Neural cell (in vitro differentiated cells): ENCODE measurements around the gene RPS6KA2. TPM values are rescaled to one million over a fixed set of nuclear protein-coding genes. Genes with fewer than 3 reads are reported as not detected.

ENCODE experiments used
- H2AFZ ChIP-seq: fragments of 200-600, 300-800 bp; sonication (generic), shearing (Covaris generic); 2 replicates; pipeline ENCODE4 v1.6.0; 2014; ENCODE audit warnings: low read depth, mild to moderate bottlenecking, antibody characterized with exemption, low read length, moderate library complexity
- H3F3A ChIP-seq: fragments of 200-600 bp; shearing (Covaris generic); 2 replicates; pipeline ENCODE4 v1.6.1; 2016; ENCODE audit warnings: mild to moderate bottlenecking, moderate library complexity, mixed read lengths, antibody characterized with exemption, low read length; ENCODE audit not compliant: insufficient read depth, poor library complexity, severe bottlenecking
- H3K27ac ChIP-seq: fragments of 200-600, 300-800 bp; sonication (generic), shearing (Covaris generic); 2 replicates; pipeline ENCODE4 v1.5.1; 2014; ENCODE audit warnings: mild to moderate bottlenecking, low read length, moderate library complexity
- H3K27me3 ChIP-seq: fragments of 300-800, 200-600 bp; sonication (generic), shearing (Covaris generic); 2 replicates; pipeline ENCODE4 v1.6.0; 2014; ENCODE audit warnings: mild to moderate bottlenecking, low read depth, low read length, moderate library complexity; ENCODE audit not compliant: insufficient read depth
- H3K36me3 ChIP-seq: fragments of 300-800, 200-600 bp; sonication (generic), shearing (Covaris generic); 2 replicates; pipeline ENCODE4 v1.5.1; 2014; ENCODE audit warnings: mild to moderate bottlenecking, antibody characterized with exemption, low read length, moderate library complexity; ENCODE audit not compliant: insufficient read depth
- H3K4me2 ChIP-seq: fragments of 300-800, 200-600 bp; sonication (generic), shearing (Covaris generic); 2 replicates; pipeline ENCODE4 v1.6.0; 2014; ENCODE audit warnings: mild to moderate bottlenecking, low read length
- H3K4me3 ChIP-seq: fragments of 300-800, 200-600 bp; sonication (generic), shearing (Covaris generic); 2 replicates; pipeline ENCODE4 v1.5.1; 2014; ENCODE audit warnings: mild to moderate bottlenecking, low read length, moderate library complexity
- H3K79me2 ChIP-seq: fragments of 200-600 bp; shearing (Covaris generic); replicated peaks from 2 replicates; pipeline ENCODE4 v1.6.0; 2014; ENCODE audit warnings: mild to moderate bottlenecking, low read length, moderate library complexity; ENCODE audit not compliant: insufficient read depth
- H3K9ac ChIP-seq: fragments of 300-800, 200-600 bp; sonication (generic), shearing (Covaris generic); 2 replicates; pipeline ENCODE4 v1.6.1; 2016; ENCODE audit warnings: mild to moderate bottlenecking, low read length, mixed read lengths
- H3K9me2 ChIP-seq: fragments of 200-600 bp; shearing (Covaris generic); 2 replicates; pipeline ENCODE4 v1.6.1; 2016; ENCODE audit warnings: mild to moderate bottlenecking, low read length, mixed read lengths; ENCODE audit not compliant: insufficient read depth
- H3K9me3 ChIP-seq: fragments of 200-600, 300-800 bp; sonication (generic), shearing (Covaris generic); 2 replicates; pipeline ENCODE4 v1.6.1; 2016; ENCODE audit warnings: mild to moderate bottlenecking, mixed run types, low read length, moderate library complexity, mixed read lengths
- H4K20me1 ChIP-seq: fragments of 200-600 bp; shearing (Covaris generic); 2 replicates; pipeline ENCODE4 v1.6.1; 2016; ENCODE audit warnings: mild to moderate bottlenecking, mixed run types; ENCODE audit not compliant: insufficient read depth
- CTCF ChIP-seq: fragments of 450-650 bp; IDR thresholded peaks from 2 replicates; pipeline ENCODE4 v1.5.1; 2014; ENCODE audit warnings: antibody characterized with exemption, mild to moderate bottlenecking, moderate library complexity; ENCODE audit not compliant: poor library complexity, severe bottlenecking
- EP300 ChIP-seq: fragments of 450-650 bp; conservative IDR thresholded peaks from 2 replicates; pipeline ENCODE4 v1.6.1; 2014; ENCODE audit warnings: antibody characterized with exemption, mild to moderate bottlenecking, moderate library complexity; ENCODE audit not compliant: poor library complexity, severe bottlenecking
- EZH2 ChIP-seq: fragments of 200-600, 300-800 bp; shearing (Covaris generic), sonication (generic); IDR thresholded peaks from 2 replicates; pipeline ENCODE4 v1.6.1; 2014; ENCODE audit warnings: antibody characterized with exemption, low read length, borderline replicate concordance, mild to moderate bottlenecking; ENCODE audit not compliant: insufficient read depth, poor library complexity, severe bottlenecking
- MXI1 ChIP-seq: fragments of 450-650 bp; conservative IDR thresholded peaks from 2 replicates; pipeline ENCODE4 v1.6.1; 2014; ENCODE audit warnings: antibody characterized with exemption, mild to moderate bottlenecking; ENCODE audit not compliant: poor library complexity, severe bottlenecking
- POLR2AphosphoS5 ChIP-seq: IDR thresholded peaks from 2 replicates; pipeline ENCODE4 v1.6.1; 2012
- RAD21 ChIP-seq: fragments of 450-650 bp; conservative IDR thresholded peaks from 2 replicates; pipeline ENCODE4 v1.6.1; 2014; ENCODE audit warnings: antibody characterized with exemption, mild to moderate bottlenecking, moderate library complexity
- REST ChIP-seq: IDR thresholded peaks from 2 replicates; pipeline ENCODE4 v1.6.1; 2012; ENCODE audit warnings: borderline replicate concordance
- SMC3 ChIP-seq: fragments of 450-650 bp; conservative IDR thresholded peaks from 2 replicates; pipeline ENCODE4 v1.6.1; 2014; ENCODE audit warnings: antibody characterized with exemption, mild to moderate bottlenecking, moderate library complexity; ENCODE audit not compliant: poor library complexity
- TAF1 ChIP-seq: IDR thresholded peaks from 2 replicates; pipeline ENCODE4 v1.6.1; 2012; ENCODE audit warnings: low read depth
- polyA plus RNA-seq: library from polyadenylated mRNA; depleted of rRNA; stranded (reverse); fragments of >200 nt; gene quantifications from 2 replicates; pipeline ENCODE4 v1.2.3, GENCODE V29; 2014

Gene RPS6KA2
- polyA plus RNA-seq, 1 donor from 2014 or later, result 34.3 TPM

- no peak overlapping the region for H3K4me3 ChIP-seq
- TF ChIP-seq RAD21 (no peak), REST (no peak), CTCF (no peak), EP300 (no peak), SMC3 (no peak), MXI1 (no peak), TAF1 (no peak), EZH2 (no peak)
- H3K79me2 ChIP-seq, result no peaks in the 10 kb centered on the region
- no peak overlapping the region for H2AFZ ChIP-seq
- H3K9me2 ChIP-seq, result no peaks in the 10 kb centered on the region
- no peaks in the 10 kb centered on the region for H3F3A ChIP-seq
- no peak overlapping the region for H3K9ac ChIP-seq
- no peaks in the 10 kb centered on the region for H3K9me3 ChIP-seq
- no peaks in the 10 kb centered on the region for H3K36me3 ChIP-seq
- no peaks in the 10 kb centered on the region for H3K27me3 ChIP-seq
- H3K27ac ChIP-seq, result no peak overlapping the region
- H3K4me2 ChIP-seq, result no peak overlapping the region
- H4K20me1 ChIP-seq, result no peaks in the 10 kb centered on the region
Observed at GRCh38 chr6:166656230-166657151, 29.4 kb upstream of the RPS6KA2 start.

- no peaks in the 10 kb centered on the region for H3K9me2 ChIP-seq
- H3F3A ChIP-seq, result no peaks in the 10 kb centered on the region
- no peak overlapping the region for H3K27ac ChIP-seq
- H3K9ac ChIP-seq, result no peak overlapping the region
- no peak overlapping the region for H2AFZ ChIP-seq
- TF ChIP-seq TAF1 (no peak), REST (no peak), RAD21 (no peak), POLR2AphosphoS5 (no peak), CTCF (no peak), EP300 (no peak), EZH2 (no peak), MXI1 (no peak), SMC3 (no peak)
- no peaks in the 10 kb centered on the region for H3K9me3 ChIP-seq
- no peak overlapping the region for H3K4me3 ChIP-seq
- H3K79me2 ChIP-seq, result no peaks in the 10 kb centered on the region
- no peaks in the 10 kb centered on the region for H3K36me3 ChIP-seq
- no peaks in the 10 kb centered on the region for H4K20me1 ChIP-seq
- H3K27me3 ChIP-seq, result no peaks in the 10 kb centered on the region
- no peak overlapping the region for H3K4me2 ChIP-seq
Observed at GRCh38 chr6:166655713-166656229, 28.7 kb upstream of the RPS6KA2 start.
